GM21786 (cell line): ENCODE measurements around the gene OR10H5.
"Not testable (repeated sequence)": the region's sequence is repeated elsewhere in the genome, so short reads cannot be mapped to it uniquely, and the experiment has no call there.

Experiments used
- ATAC-seq: cut with Tn5 transposase; IDR thresholded peaks from one replicate; pipeline ENCODE4 v1.9.1; 2021; ENCODE audit not compliant: unreplicated experiment

OR10H5 gene

DNA sequence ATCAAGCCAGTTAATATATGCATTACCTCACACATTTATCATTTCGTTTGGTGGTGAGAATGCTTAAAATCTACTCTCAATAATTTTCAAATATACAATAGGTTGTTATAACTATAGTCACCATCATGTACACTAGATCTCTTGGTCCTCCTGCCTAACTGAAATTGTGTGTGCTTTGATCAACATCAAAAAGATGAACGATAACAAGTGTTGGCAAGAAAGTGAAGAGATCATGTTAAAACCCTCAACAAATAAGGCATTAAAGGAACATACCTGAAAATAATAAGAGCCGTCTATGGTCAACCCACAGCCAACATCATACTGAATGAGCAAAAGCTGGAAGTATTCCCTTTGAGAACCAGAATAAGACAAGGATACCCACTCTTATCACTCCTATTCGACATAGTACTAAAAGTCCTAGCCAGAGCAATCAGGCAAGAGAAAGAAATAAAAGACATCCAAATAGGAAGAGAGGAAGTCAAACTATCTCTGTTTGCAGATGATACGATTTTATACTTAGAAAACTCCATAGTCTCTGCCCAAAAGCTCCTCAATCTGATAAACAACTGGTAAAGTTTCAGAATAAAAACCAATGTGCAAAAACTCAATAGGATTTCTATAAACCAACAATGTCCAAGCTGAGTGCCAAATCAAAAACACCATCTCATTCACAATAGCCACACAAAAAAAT, 55.9 kb downstream of the OR10H5 start:
- ATAC-seq, result no peak

DNA sequence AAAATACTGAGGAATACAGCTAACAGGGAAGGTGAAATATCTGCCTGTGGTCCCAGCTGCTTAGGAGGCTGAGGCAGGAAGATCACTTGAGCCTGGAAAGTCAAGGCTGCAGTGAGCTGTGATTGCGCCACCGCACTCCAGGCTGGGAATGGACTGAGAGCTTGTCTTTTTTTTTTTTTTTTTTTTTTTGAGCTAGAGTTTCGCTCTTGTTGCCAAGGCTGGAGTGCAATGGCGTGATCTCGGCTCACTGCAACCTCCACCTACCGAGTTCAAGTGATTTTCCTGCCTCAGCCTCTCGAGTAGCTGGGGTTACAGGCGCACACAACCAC, 56.4 kb downstream of the OR10H5 start:
- ATAC-seq, result not testable (repeated sequence)

DNA sequence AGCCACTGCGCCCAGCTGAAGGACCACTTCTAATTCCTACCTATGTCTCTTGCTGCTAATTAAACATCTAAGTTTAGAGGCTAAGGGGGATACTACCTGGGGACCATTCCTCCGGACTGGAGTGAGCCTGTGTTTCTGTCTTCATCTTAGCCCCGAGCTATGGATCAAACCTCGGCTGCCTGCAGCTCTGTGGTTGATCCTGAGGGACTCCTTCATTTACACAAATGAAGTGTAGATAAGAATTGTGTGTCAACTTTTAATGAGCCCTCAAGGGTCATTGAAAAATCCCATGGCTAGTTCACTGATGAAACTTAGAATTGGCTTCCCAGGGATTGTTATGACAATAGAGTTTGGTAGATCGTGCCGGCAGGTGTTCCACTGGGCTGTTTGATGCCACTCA, 59.5 kb downstream of the OR10H5 start:
- no peak for ATAC-seq

DNA sequence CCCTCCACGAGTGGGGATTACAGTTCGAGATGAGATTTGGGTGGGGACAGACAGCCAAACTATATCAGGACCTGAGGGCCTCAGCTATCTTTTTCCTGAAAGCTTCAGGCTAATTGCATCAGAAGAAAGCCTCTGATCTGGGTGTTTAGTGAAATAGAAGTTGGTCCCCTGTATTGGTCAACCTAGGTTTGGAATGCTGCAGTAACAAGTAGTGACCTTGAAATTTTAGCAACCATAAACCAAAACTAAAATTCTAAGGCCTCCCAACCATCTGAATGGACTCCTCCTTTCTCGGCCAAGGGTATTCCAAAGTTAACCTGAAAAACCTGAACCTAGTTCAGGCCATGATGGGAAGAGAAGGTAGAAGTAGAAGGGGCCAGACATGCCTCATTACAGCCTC, 62.9 kb downstream of the OR10H5 start:
- no peak for ATAC-seq
